Osteocyte (in vitro differentiated cells): ENCODE results near the gene RNPEPL1. TPM values are rescaled to one million over a fixed set of nuclear protein-coding genes. Genes with fewer than 3 reads are reported as not detected.

Experiments
- DNase-seq: peaks from one replicate; pipeline ENCODE4 v3.0.0; 2021; ENCODE audit warnings: mixed read lengths; ENCODE audit not compliant: unreplicated experiment; ENCODE audit errors: extremely low spot score
- H3K27ac Mint-ChIP-seq: one replicate; pipeline ENCODE4 v1.8.0; 2021; ENCODE audit warnings: mild to moderate bottlenecking, mixed read lengths; ENCODE audit not compliant: unreplicated experiment
- H3K27me3 Mint-ChIP-seq: one replicate; pipeline ENCODE4 v1.8.0; 2021; ENCODE audit warnings: mixed read lengths; ENCODE audit not compliant: unreplicated experiment
- H3K36me3 Mint-ChIP-seq: one replicate; pipeline ENCODE4 v1.8.0; 2021; ENCODE audit warnings: mixed read lengths; ENCODE audit not compliant: unreplicated experiment
- H3K4me1 Mint-ChIP-seq: one replicate; pipeline ENCODE4 v1.8.0; 2021; ENCODE audit warnings: mixed read lengths; ENCODE audit not compliant: unreplicated experiment
- H3K4me3 Mint-ChIP-seq: one replicate; pipeline ENCODE4 v1.8.0; 2021; ENCODE audit warnings: mild to moderate bottlenecking, moderate library complexity, mixed read lengths; ENCODE audit not compliant: unreplicated experiment
- H3K9me3 Mint-ChIP-seq: one replicate; pipeline ENCODE4 v1.8.0; 2021; ENCODE audit warnings: mixed read lengths; ENCODE audit not compliant: unreplicated experiment
- CTCF ChIP-seq: fragments of 200-600 bp; sonication (generic); IDR thresholded peaks from 2 replicates; pipeline ENCODE4 v1.5.0; 2021; ENCODE audit warnings: antibody characterized with exemption, mild to moderate bottlenecking, moderate library complexity
- total RNA-seq: library from RNA; stranded (reverse); gene quantifications from 2 replicates; pipeline ENCODE4 v1.2.1, GENCODE V29; 2021

The RNPEPL1 gene
- total RNA-seq, 1 donor from 2014 or later = 56.5 TPM

GRCh38 chr2:240570531-240571313 is 2.4 kb downstream of the RNPEPL1 start:
- no peak overlapping the region for H3K27ac Mint-ChIP-seq
- no peaks in the 10 kb centered on the region for H3K27me3 Mint-ChIP-seq
- no peak for TF ChIP-seq CTCF
- H3K9me3 Mint-ChIP-seq = no peaks in the 10 kb centered on the region
- no peak for DNase-seq
- no peaks in the 10 kb centered on the region for H3K36me3 Mint-ChIP-seq
- H3K4me1 Mint-ChIP-seq = peaks cover 37% of the 10 kb centered on the region
- H3K4me3 Mint-ChIP-seq = no peak overlapping the region

GRCh38 chr2:240571314-240571973 is 3.2 kb downstream of the RNPEPL1 start:
- Mint-ChIP-seq H3K27me3 (no peaks in the 10 kb centered on the region), H3K4me1 (peaks cover 30% of the 10 kb centered on the region), H3K36me3 (no peaks in the 10 kb centered on the region), H3K9me3 (no peaks in the 10 kb centered on the region), H3K4me3 (no peak overlapping the region), H3K27ac (no peak overlapping the region)
- DNase-seq = no peak
- no peak for TF ChIP-seq CTCF

GRCh38 chr2:240572141-240573031 is 4.1 kb downstream of the RNPEPL1 start:
- DNase-seq = no peak
- Mint-ChIP-seq H3K4me1 (peaks cover 21% of the 10 kb centered on the region), H3K27ac (no peak overlapping the region), H3K4me3 (no peak overlapping the region), H3K36me3 (no peaks in the 10 kb centered on the region), H3K27me3 (no peaks in the 10 kb centered on the region), H3K9me3 (no peaks in the 10 kb centered on the region)
- TF ChIP-seq CTCF = no peak

- H3K4me1 Mint-ChIP-seq = peaks cover 16% of the 10 kb centered on the region
- no peaks in the 10 kb centered on the region for H3K27me3 Mint-ChIP-seq
- no peaks in the 10 kb centered on the region for H3K9me3 Mint-ChIP-seq
- H3K36me3 Mint-ChIP-seq = no peaks in the 10 kb centered on the region
- no peak overlapping the region for H3K4me3 Mint-ChIP-seq
- DNase-seq = no peak
- TF ChIP-seq CTCF = no peak
- H3K27ac Mint-ChIP-seq = no peak overlapping the region
These were observed 4.8 kb downstream of the RNPEPL1 start for GRCh38 chr2:240573071-240573515.
